CD14-positive monocyte (primary cell): ENCODE results near the gene OLFM3. TPM values are rescaled to one million over a fixed set of nuclear protein-coding genes. Genes with fewer than 3 reads are reported as not detected.

ENCODE experiments used
- DNase-seq, 3 donors: peaks; one replicate each; pipeline ENCODE4 v3.0.0-alpha.2; 2011 to 2022
- H2AFZ ChIP-seq: 2 replicates; pipeline ENCODE4 v1.6.0; 2012; ENCODE audit warnings: mild to moderate bottlenecking, low read depth, low read length, inconsistent platforms; ENCODE audit not compliant: insufficient read depth, poor library complexity, severe bottlenecking
- H3K27ac ChIP-seq, 2 donors: 1 replicate in 1 of 2; 2 replicates in 1 of 2; pipeline ENCODE4 v1.5.1; 2012 to 2013; ENCODE audit warnings: low read length in 2 of 2, control low read depth in 1 of 2, inconsistent platforms in 1 of 2, low read depth in 1 of 2, mild to moderate bottlenecking in 1 of 2
- H3K27me3 ChIP-seq, 2 donors: one replicate each; pipeline versions ENCODE4 v1.6.0 to v1.6.1; 2011 to 2013; ENCODE audit warnings: low read length in 2 of 2; ENCODE audit not compliant: control insufficient read depth in 2 of 2, insufficient read depth in 2 of 2
- H3K36me3 ChIP-seq, 2 donors: replicated peaks in 1 of 2; 1 replicate in 1 of 2; 2 replicates in 1 of 2; pipeline versions ENCODE4 v1.5.1 to v1.6.1; 2012 to 2013; ENCODE audit warnings: low read length in 2 of 2, control low read depth in 1 of 2, inconsistent platforms in 1 of 2, mild to moderate bottlenecking in 1 of 2; ENCODE audit not compliant: insufficient read depth in 2 of 2, control insufficient read depth in 1 of 2
- H3K4me1 ChIP-seq, 2 donors: 1 replicate in 1 of 2; 2 replicates in 1 of 2; pipeline versions ENCODE4 v1.5.1 to v1.6.1; 2012 to 2013; ENCODE audit warnings: low read length in 2 of 2, control low read depth in 1 of 2, inconsistent platforms in 1 of 2, mild to moderate bottlenecking in 1 of 2, moderate library complexity in 1 of 2; ENCODE audit not compliant: insufficient read depth in 2 of 2, control insufficient read depth in 1 of 2
- H3K4me2 ChIP-seq: replicated peaks from 2 replicates; pipeline ENCODE3; 2012; ENCODE audit warnings: low read length, moderate library complexity, mild to moderate bottlenecking; ENCODE audit not compliant: poor library complexity, severe bottlenecking; ENCODE audit errors: extremely low read depth
- H3K4me3 ChIP-seq, 3 experiments: fragments of 200-600 bp in 1 of 3; sonication (generic) in 1 of 3; replicated peaks in 1 of 3; 1 replicate in 2 of 3; 2 replicates in 1 of 3; pipeline ENCODE4 v1.5.1; 2011 to 2013; ENCODE audit warnings: low read length in 3 of 3, mild to moderate bottlenecking in 3 of 3, control low read depth in 2 of 3, low read depth in 2 of 3, inconsistent platforms in 1 of 3, moderate library complexity in 1 of 3
- H3K79me2 ChIP-seq: 2 replicates; pipeline ENCODE4 v1.6.0; 2012; ENCODE audit warnings: mild to moderate bottlenecking, control low read depth, inconsistent platforms, low read length, moderate library complexity; ENCODE audit not compliant: insufficient read depth
- H3K9ac ChIP-seq: 2 replicates; pipeline ENCODE4 v1.6.0; 2017; ENCODE audit warnings: low read length, mild to moderate bottlenecking; ENCODE audit not compliant: insufficient read depth, poor library complexity, severe bottlenecking
- H3K9me3 ChIP-seq, 2 donors: replicated peaks in 1 of 2; 1 replicate in 1 of 2; 2 replicates in 1 of 2; pipeline versions ENCODE4 v1.5.1 to v1.6.1; 2012 to 2013; ENCODE audit warnings: low read length in 2 of 2, control low read depth in 1 of 2; ENCODE audit not compliant: control insufficient read depth in 1 of 2, insufficient read depth in 1 of 2
- H4K20me1 ChIP-seq: 2 replicates; pipeline ENCODE4 v1.6.0; 2012; ENCODE audit warnings: mild to moderate bottlenecking, low read length, control low read depth, moderate library complexity; ENCODE audit not compliant: insufficient read depth
- H3K27ac Mint-ChIP-seq, 7 donors: one replicate each; pipeline ENCODE4 v1.8.0; 2020; ENCODE audit warnings: mild to moderate bottlenecking in 7 of 7, mixed read lengths in 7 of 7, moderate library complexity in 6 of 7, inconsistent platforms in 2 of 7
- H3K27me3 Mint-ChIP-seq, 3 donors: one replicate each; pipeline ENCODE4 v1.8.0; 2021 to 2022; ENCODE audit warnings: low read depth in 3 of 3, mild to moderate bottlenecking in 3 of 3, mixed read lengths in 3 of 3, moderate library complexity in 3 of 3, inconsistent platforms in 1 of 3
- H3K36me3 Mint-ChIP-seq, 2 donors: one replicate each; pipeline ENCODE4 v1.8.0; 2020; ENCODE audit warnings: mixed read lengths in 2 of 2, inconsistent platforms in 1 of 2, mild to moderate bottlenecking in 1 of 2
- H3K4me1 Mint-ChIP-seq: one replicate; pipeline ENCODE4 v1.8.0; 2020; ENCODE audit warnings: mild to moderate bottlenecking, mixed read lengths
- H3K4me3 Mint-ChIP-seq, 2 donors: one replicate each; pipeline ENCODE4 v1.8.0; 2020; ENCODE audit warnings: mild to moderate bottlenecking in 2 of 2, mixed read lengths in 2 of 2, moderate library complexity in 1 of 2
- H3K9me3 Mint-ChIP-seq, 7 donors: one replicate each; pipeline ENCODE4 v1.8.0; 2020 to 2022; ENCODE audit warnings: mixed read lengths in 7 of 7, mild to moderate bottlenecking in 6 of 7, moderate library complexity in 6 of 7, inconsistent platforms in 2 of 7
- CTCF ChIP-seq: fragments of 200-600 bp; IDR thresholded peaks from one replicate; pipeline ENCODE4 v1.8.0; 2022; ENCODE audit warnings: antibody characterized with exemption, mild to moderate bottlenecking
- WGBS: methylation state at CpG from one replicate; pipeline ENCODE4 v1.1.5; 2013; ENCODE audit warnings: missing lambda C conversion rate; ENCODE audit not compliant: insufficient coverage; 5-methylcytosine and 5-hydroxymethylcytosine counted together
- intact Hi-C, 2 donors: fragments of 100-400 bp; cut with micrococcal nuclease; formaldehyde crosslinking; loops; one replicate each; pipeline versions ENCODE4 v1.15.0 to v1.15.1; 2023
- polyA plus RNA-seq, 3 donors: library from polyadenylated mRNA; depleted of rRNA in 1 of 3; unstranded in 2 of 3; stranded (reverse) in 1 of 3; fragments of 300-500 nt in 2 of 3; fragments of >200 nt in 1 of 3; fragmentation: Illumina TruSeq in 2 of 3; gene quantifications; 1 replicate in 2 of 3; 2 replicates in 1 of 3; pipeline ENCODE4 v1.2.3, GENCODE V29; 2012 to 2021

Gene OLFM3
- polyA plus RNA-seq, 3 donors: not detected

GRCh38 chr1:101769520-101769919 is 227.2 kb downstream of the OLFM3 start:
- intact Hi-C loops: no loop called here

GRCh38 chr1:101757985-101758384 is 238.7 kb downstream of the OLFM3 start:
- Histone ChIP-seq H3K4me1 (no peaks in the 10 kb centered on the region), H3K9me3 (no peaks in the 10 kb centered on the region), H3K36me3 (no peaks in the 10 kb centered on the region), H3K27me3 (no peaks in the 10 kb centered on the region), H4K20me1 (no peaks in the 10 kb centered on the region), H3K4me3 (no peak overlapping the region), H3K9ac (no peak overlapping the region), H3K79me2 (no peaks in the 10 kb centered on the region), H2AFZ (no peak overlapping the region), H3K27ac (no peak overlapping the region), H3K4me2 (no peak overlapping the region)
- Mint-ChIP-seq H3K27ac (no peak overlapping the region), H3K27me3 (peaks cover 0 to 4% (median 3%) of the 10 kb centered on the region in 3 donors), H3K4me3 (no peak overlapping the region), H3K36me3 (no peaks in the 10 kb centered on the region), H3K9me3 (peaks cover 0 to 2% (median 0%) of the 10 kb centered on the region in 7 donors), H3K4me1 (no peaks in the 10 kb centered on the region)
- no peak for DNase-seq
- no peak for TF ChIP-seq CTCF
- no CpG with 5 or more reads among the region's 5 CpGs for WGBS
- intact Hi-C loops: no loop called here

More at GRCh38 chr1:101769520-101769919, 227.2 kb downstream of the OLFM3 start:
- 20% methylated on average over 1 of the region's 3 CpGs for WGBS
- Mint-ChIP-seq H3K27me3 (no peaks in the 10 kb centered on the region), H3K27ac (no peak overlapping the region), H3K9me3 (peaks cover 0 to 2% (median 0%) of the 10 kb centered on the region in 7 donors), H3K4me1 (no peaks in the 10 kb centered on the region), H3K36me3 (no peaks in the 10 kb centered on the region), H3K4me3 (no peak overlapping the region)
- Histone ChIP-seq H4K20me1 (no peaks in the 10 kb centered on the region), H3K9ac (no peak overlapping the region), H3K4me3 (no peak overlapping the region), H3K9me3 (no peaks in the 10 kb centered on the region), H2AFZ (no peak overlapping the region), H3K4me1 (no peaks in the 10 kb centered on the region), H3K4me2 (no peak overlapping the region), H3K27me3 (no peaks in the 10 kb centered on the region), H3K27ac (no peak overlapping the region), H3K36me3 (no peaks in the 10 kb centered on the region), H3K79me2 (no peaks in the 10 kb centered on the region)
- no peak for DNase-seq
- no peak for TF ChIP-seq CTCF
